ENCODE data around the gene USP5. TPM values are rescaled to one million over a fixed set of nuclear protein-coding genes. Genes with fewer than 3 reads are reported as not detected.

Gene USP5
- total RNA-seq, 1 experiment from 2014 or later, result 80.2 TPM

DNA sequence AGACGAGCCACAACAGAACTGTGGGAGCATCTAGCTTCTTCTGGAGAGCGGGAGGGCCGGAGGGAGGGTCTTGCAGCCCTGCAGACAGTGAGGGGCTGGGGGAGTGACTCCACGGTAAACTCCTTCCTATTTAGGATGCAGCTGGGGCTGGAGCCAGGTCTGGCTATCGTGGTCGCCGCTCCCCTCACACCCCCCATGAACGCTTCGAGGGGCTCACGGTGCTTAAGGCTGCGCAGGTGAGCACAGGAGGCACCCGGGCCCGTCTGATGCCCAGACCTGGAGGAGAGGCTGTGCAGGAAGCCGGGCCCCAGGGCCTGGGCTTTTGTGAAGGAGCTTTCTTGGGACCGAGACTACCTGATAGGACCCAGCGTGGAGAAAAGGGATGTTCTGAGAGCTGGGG lies 15.1 kb upstream of the USP5 start:
- POLR2A ChIA-PET, result no interaction called here
- Mint-ChIP-seq H3K27me3 (ENCODE audit: insufficient read depth, unreplicated experiment) (peaks cover 2% of the 10 kb centered on the region), H3K4me3 (ENCODE audit: unreplicated experiment) (no peak overlapping the region), H3K9me3 (ENCODE audit: unreplicated experiment) (no peaks in the 10 kb centered on the region), H3K4me1 (ENCODE audit: insufficient read depth, unreplicated experiment) (no peaks in the 10 kb centered on the region), H3K36me3 (ENCODE audit: insufficient read depth, unreplicated experiment) (no peaks in the 10 kb centered on the region), H3K27ac (ENCODE audit: low read depth, unreplicated experiment) (no peak overlapping the region)
- no TSS peak for BruUV-seq (replicated peaks)
- CTCF ChIA-PET, result interaction anchor here (0.6 to 8.7 kb wide), 10 partner anchors 11 to 140 kb away, joined by 3 to 74 read pairs (median 6); partner anchors contain the start of genes CDCA3, MLF2 and USP5
- intact Hi-C loops (cut with micrococcal nuclease), result no loop called here
- no peak for DNase-seq (ENCODE audit: unreplicated experiment)
- TF ChIP-seq, protein P1, sequence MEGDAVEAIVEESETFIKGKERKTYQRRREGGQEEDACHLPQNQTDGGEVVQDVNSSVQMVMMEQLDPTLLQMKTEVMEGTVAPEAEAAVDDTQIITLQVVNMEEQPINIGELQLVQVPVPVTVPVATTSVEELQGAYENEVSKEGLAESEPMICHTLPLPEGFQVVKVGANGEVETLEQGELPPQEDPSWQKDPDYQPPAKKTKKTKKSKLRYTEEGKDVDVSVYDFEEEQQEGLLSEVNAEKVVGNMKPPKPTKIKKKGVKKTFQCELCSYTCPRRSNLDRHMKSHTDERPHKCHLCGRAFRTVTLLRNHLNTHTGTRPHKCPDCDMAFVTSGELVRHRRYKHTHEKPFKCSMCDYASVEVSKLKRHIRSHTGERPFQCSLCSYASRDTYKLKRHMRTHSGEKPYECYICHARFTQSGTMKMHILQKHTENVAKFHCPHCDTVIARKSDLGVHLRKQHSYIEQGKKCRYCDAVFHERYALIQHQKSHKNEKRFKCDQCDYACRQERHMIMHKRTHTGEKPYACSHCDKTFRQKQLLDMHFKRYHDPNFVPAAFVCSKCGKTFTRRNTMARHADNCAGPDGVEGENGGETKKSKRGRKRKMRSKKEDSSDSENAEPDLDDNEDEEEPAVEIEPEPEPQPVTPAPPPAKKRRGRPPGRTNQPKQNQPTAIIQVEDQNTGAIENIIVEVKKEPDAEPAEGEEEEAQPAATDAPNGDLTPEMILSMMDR (IDR thresholded peaks at IDR 0.05; ENCODE audit: unreplicated experiment), result no peak

DNA sequence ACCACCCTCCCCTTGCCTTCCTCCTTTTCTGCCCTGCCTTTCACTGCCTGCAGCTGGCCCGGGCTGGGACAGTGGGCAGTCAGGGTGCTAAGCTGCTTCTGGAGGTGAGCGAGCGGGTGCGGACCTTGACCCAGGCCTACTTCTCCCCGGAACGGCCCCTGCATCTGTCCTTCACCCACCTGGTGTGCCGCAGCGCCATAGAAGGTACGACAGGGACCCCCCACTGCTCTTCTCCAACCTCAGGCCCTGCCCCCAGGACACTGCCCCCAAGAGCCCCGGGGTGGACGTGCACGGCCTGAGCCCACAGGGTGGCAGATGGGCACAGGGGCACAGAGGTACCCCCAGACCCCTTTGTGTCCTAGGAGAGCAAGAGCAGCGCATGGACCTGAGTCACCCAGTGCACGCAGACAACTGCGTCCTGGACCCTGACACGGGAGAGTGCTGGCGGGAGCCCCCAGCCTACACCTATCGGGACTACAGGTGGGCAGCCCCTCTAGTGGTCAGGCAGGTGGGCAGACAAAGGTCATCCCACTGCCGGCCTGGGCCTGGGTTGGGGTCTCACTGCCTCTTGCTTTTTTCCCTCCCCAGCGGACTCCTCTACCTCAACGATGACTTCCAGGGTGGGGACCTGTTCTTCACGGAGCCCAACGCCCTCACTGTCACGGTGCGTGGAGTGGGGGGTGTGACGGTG lies 14.4 kb upstream of the USP5 start:
- H3K27me3 Mint-ChIP-seq (ENCODE audit: insufficient read depth, unreplicated experiment), result no peaks in the 10 kb centered on the region
- no peak overlapping the region for H3K27ac Mint-ChIP-seq (ENCODE audit: low read depth, unreplicated experiment)
- intact Hi-C loops (cut with micrococcal nuclease), result no loop called here
- no TSS peak for BruUV-seq (replicated peaks)
- no peaks in the 10 kb centered on the region for H3K4me1 Mint-ChIP-seq (ENCODE audit: insufficient read depth, unreplicated experiment)
- no peaks in the 10 kb centered on the region for H3K9me3 Mint-ChIP-seq (ENCODE audit: unreplicated experiment)
- H3K36me3 Mint-ChIP-seq (ENCODE audit: insufficient read depth, unreplicated experiment), result no peaks in the 10 kb centered on the region
- DNase-seq (ENCODE audit: unreplicated experiment), result no peak
- no peak overlapping the region for H3K4me3 Mint-ChIP-seq (ENCODE audit: unreplicated experiment)
- TF ChIP-seq, protein P1 (IDR thresholded peaks at IDR 0.05; ENCODE audit: unreplicated experiment), result no peak
- ChIA-PET CTCF (interaction anchor here (0.5 to 3.5 kb wide), 9 partner anchors 12 to 611 kb away, joined by 3 to 22 read pairs (median 3); partner anchors contain the start of genes CDCA3 and USP5), POLR2A (no interaction called here)

DNA sequence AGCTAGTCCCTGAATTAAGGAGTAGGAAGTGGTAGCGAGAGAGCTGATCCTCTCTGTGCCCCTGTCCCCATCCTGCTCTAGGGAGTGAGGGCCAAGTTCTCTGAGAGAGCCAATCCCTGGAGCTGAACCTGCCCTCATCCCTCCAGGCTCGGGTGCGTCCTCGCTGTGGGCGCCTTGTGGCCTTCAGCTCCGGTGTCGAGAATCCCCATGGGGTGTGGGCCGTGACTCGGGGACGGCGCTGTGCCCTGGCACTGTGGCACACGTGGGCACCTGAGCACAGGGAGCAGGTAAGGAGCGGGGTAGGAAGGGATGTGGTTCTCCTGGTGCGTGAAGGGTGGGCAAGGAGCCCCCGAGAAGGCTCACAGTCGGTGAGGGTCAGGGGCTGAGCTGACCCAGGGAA lies 13.1 kb upstream of the USP5 start:
- no TSS peak for BruUV-seq (replicated peaks)
- POLR2A ChIA-PET, result interaction anchor here (1.1 kb wide), 1 partner anchor 12 kb away, joined by 3 read pairs; the partner anchor contains the start of gene CDCA3
- Mint-ChIP-seq H3K36me3 (ENCODE audit: insufficient read depth, unreplicated experiment) (no peaks in the 10 kb centered on the region), H3K27ac (ENCODE audit: low read depth, unreplicated experiment) (no peak overlapping the region), H3K27me3 (ENCODE audit: insufficient read depth, unreplicated experiment) (no peaks in the 10 kb centered on the region), H3K4me3 (ENCODE audit: unreplicated experiment) (no peak overlapping the region), H3K4me1 (ENCODE audit: insufficient read depth, unreplicated experiment) (no peaks in the 10 kb centered on the region), H3K9me3 (ENCODE audit: unreplicated experiment) (no peaks in the 10 kb centered on the region)
- TF ChIP-seq, protein P1 (IDR thresholded peaks at IDR 0.05; ENCODE audit: unreplicated experiment), result no peak
- DNase-seq (ENCODE audit: unreplicated experiment), result no peak
- CTCF ChIA-PET, result interaction anchor here (0.6 to 3.1 kb wide), 6 partner anchors 10 to 348 kb away, joined by 3 to 18 read pairs (median 5); partner anchors contain the start of genes CDCA3, MLF2 and TPI1
- intact Hi-C loops (cut with micrococcal nuclease), result no loop called here

DNA sequence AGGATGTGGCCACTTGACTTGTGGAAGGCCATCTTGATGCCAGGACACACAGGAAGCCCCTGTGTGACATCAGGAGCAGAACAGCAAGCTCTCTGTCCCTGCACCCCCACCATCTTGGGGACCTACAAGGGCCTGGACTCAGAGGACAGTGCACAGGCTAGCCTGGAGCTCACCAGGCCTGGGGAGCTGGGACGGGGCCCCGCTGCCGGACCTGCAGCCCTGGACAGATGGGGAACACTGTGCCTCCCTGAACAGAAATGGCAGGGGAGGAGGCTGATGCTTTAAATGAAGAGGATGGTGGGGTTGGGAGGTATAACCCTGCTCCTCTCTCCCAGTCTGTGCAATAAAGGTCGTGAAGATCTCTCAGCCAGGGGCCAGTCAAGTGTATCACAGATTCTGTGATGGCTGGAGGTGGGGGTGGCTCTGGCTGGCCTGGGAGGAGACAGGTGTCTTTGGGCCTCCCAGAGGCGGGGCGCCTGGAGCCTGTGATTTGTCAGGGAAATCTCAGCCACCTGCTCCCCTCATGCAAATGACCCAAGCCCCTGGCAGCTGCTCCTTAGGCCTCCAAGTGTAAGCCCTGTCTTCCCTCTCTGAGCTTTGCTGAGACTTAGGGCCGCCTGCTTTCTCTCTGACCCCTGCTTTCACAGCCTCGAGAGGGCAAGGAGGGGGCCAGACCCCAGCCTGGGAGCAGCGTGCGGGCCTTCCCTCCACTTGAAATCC lies 12.3 kb upstream of the USP5 start:
- Mint-ChIP-seq H3K27ac (ENCODE audit: low read depth, unreplicated experiment) (no peak overlapping the region), H3K9me3 (ENCODE audit: unreplicated experiment) (no peaks in the 10 kb centered on the region), H3K4me1 (ENCODE audit: insufficient read depth, unreplicated experiment) (no peaks in the 10 kb centered on the region), H3K27me3 (ENCODE audit: insufficient read depth, unreplicated experiment) (no peaks in the 10 kb centered on the region), H3K4me3 (ENCODE audit: unreplicated experiment) (no peak overlapping the region), H3K36me3 (ENCODE audit: insufficient read depth, unreplicated experiment) (no peaks in the 10 kb centered on the region)
- no peak for DNase-seq (ENCODE audit: unreplicated experiment)
- POLR2A ChIA-PET, result interaction anchor here (1.6 kb wide), 1 partner anchor 13 kb away, joined by 6 read pairs; the partner anchor contains the start of gene USP5
- intact Hi-C loops (cut with micrococcal nuclease), result no loop called here
- BruUV-seq (replicated peaks), result no TSS peak
- TF ChIP-seq, protein P1 (IDR thresholded peaks at IDR 0.05; ENCODE audit: unreplicated experiment), result no peak
- CTCF ChIA-PET, result interaction anchor here (0.5 to 3.1 kb wide), 7 partner anchors 9 to 180 kb away, joined by 3 to 18 read pairs (median 5); partner anchors contain the start of genes MLF2 and TPI1

Data from MCF 10A (cell line).